ENCODE measurements around the gene DPYD.
A peak's percentile ranks its signal among the peaks of the same experiment; 100 is the strongest.

The DPYD gene

DNA sequence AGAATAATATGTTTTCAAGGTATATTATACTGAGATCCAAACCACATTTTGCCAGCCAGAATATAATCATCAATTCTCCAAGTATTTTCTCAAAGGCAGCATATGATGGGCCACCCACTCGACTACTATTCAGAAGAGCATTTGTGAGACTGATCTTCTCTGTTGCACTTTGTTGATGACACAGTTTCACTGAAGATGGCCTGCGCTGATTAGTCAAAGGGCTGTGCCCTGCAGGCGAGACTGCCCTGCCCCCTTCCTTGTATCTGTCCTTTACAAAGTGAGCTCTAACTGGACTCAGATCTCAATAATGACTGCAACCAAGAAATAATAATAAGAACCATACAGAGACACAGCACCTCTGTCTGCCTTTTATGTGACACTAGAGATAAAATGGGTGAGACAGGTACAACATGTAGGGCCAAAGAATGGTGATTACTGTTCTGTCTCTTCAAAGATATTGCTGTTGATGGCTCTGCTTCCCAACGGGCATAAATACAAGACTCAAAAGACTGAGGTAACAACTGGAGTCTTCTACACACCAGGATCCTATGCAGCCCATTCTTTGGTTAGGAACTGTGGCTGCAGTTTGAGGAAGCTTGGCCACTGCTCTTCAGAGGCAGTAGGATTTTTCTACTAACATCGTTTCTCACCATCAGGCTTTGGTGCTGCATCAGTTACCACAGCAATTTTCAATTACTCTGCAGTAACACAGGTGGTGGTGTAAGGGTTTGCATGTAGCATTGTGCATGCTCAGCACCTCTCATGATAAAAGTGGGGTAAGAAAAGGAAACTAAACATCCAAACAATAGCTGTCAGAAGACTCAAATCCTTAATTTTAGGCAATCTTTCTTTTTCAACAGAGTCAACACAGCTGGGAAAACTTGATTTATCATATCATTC is 718.1 kb downstream of the DPYD start:
- no peak for DNase-seq (ENCODE audit: low read depth)

DNA sequence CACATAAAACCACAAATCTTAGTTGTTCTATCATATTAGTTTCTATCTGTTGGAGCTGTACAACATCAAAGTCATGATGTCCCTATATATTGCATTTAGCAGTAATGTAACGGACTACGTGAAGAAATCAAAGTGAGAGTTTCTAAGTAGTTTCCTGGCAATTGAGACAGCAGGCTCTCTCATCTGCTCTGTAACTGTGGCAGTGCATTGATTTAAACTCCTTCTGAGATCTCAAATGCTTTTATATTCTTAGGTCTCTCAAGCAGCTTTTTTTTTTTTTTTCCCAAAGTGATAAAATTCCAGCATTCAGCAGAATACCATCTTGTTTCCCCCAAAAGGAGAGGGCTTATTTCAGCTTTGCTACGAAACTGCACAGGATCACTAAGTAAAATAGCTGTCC is 719.2 kb downstream of the DPYD start:
- no peak for DNase-seq (ENCODE audit: low read depth)

DNA sequence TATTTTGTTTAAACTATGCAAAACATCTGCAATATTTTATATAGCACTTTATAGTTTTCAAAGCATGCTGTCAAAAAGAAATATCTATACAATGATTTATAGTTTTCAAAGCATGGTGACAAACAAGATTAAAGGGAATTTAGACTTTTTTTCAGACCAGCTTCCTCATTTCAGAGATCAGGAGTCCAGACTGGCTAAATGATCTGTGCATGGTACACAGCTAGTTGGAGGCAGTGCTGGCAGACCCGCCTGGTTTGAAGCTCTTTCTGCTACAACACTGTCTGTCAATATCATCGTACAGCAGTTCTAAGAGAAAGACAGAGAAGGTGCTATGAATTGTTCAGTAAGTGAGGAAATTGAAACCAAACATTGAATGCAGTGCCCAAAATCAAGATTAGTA is 720.2 kb downstream of the DPYD start:
- DNase-seq (ENCODE audit: low read depth), result no peak

DNA sequence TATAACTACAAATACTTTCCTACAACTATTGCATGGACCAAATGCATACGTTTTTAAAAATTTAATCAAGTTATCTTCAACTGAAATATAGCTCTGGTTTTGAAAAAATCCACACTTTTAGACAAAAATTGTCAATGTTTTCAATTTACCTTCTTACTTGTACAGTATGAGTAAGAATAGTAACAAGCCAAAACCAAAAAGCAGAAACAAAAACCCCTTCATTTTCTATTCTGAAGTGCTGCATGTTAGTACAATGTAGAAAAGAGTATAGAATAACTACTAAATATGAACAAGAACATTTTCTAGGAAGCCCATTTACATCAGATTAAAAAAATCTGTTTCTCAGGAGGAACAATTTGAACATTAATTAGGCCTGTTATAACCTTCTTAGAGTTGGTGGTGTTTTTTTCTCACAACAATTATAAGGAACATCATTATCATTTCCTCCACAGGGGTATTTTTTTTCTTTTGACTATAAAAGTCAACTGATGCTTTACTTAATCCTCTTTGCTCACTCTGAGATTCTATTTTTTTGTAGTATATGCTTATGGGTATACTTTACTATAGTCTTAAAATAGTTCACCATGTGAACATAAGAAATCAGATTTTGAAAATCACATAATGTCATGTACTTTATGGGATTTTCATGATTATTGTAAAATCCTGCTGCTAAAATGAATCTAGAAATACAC is 723.9 kb downstream of the DPYD start:
- DNase-seq (ENCODE audit: low read depth), result no peak

DNA sequence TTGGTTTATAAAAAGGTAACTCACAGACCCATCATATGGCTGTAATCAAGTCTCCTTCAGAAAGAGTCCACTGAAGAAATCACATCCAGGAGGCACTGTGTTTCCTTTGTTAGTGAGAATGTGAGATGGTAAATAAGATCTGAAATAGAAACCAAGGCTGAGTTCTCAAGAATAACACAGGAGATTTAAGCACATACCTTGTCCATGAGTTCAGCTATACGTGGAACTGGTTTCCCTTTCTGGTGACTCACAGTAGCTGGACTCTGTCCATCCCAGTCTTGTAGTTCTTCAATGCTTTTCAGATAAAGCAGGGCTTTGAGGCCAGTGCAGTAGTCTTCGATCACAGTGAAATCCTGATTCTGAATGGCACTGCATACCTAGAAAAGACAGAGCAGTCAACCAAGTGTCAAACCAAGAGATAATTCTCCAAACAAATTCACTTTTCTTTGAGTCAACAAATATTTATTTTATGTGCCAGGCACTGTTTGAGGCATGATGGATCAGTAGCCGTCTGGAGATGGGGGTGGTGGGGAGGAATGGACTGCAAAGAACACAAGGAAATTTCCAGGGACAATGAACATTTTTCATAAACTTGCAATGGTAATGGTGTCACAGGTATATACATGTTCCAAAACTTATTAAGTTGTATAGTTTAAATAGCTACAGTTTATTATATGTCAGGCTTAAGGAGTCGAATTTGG is 727.8 kb downstream of the DPYD start:
- DNase-seq (ENCODE audit: low read depth), result peak; percentile 99

DNA sequence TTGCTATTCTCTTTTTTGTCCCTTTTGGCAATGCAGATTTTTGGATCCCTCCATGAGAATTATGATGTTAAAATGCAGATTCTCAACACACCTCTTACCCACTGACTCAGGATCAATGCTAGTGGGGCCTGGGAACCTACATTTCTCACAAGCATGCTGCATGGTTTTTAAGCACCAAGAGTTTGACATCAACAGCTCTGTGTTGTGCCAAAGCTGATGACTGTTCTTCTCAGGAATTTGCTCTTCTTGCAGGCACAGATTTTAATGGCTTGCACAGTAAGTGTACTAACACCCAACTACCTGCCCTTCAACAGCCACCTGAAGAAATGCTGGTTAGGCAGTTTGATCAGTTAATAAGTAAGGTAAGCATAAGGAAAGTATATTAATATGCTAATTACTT is 730.5 kb downstream of the DPYD start:
- DNase-seq (ENCODE audit: low read depth), result peak; percentile 68

DNA sequence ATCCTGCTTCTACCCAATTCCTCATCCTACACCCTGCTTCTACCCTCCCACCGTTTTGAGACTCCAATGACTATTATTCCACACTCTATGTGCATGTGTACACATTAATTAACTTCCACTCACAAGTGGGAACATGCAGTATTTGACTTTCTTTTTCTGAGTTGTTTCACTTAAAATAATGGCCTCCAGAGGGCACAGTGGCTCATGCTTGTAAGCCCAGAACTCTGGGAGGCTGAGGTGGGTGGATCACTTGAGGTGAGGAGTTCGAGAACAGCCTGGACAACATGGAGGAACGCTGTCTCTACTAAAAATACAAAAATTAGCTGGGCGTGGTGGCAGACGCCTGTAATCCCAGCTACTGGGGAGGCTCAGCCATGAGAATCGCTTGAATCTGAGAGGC is 734.5 kb downstream of the DPYD start:
- peak; percentile 23 for DNase-seq (ENCODE audit: low read depth)

DNA sequence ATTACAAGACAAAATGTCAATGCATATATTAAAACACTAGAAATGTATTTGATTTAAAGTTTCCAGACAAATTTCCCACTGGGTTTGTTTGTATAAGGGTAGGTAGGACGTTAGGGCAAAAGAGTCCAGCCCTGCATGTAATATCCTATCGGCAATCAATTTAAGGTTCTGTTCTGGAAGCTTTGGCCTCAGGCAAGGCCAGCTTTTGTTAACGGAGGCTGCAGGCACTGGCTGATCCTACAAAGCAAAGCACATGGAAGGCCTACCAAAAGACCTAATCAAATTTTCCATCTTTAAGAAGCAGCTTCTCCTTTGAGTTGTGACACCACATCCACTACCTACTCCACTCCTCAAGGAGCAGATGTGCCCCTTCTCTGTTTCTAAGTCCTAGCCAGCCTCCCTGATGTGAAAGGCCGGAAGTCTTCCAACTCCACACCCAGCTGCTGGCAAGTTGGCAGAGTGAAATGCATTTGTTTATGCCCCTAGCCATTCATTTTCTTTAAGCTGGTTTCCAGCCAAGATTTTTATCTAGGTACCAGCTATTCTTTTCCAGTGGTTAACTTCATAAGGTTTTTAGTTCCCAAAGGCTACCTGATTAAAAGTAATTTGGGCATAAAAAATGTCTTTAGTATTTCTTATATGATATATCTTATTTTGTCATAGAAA is 746.7 kb downstream of the DPYD start:
- DNase-seq (ENCODE audit: low read depth), result no peak

DNA sequence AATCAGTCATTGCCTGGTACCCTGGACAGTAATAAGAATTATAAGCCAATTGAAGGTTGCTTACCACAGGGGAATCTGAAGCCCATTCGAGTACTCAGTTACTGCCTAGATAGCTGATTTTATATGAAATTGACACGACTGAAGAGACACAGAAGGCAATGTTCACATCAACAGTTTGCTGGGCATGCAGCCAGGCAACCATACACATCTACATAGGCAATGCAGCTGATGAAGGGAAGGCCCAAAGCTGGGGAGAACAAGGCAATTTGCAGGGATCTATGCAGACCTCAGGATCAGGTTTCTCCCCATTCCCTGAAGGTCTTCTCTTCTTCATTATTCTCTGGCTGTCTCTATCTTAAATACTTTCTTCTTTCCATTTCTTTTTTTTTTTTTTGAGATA is 750.5 kb downstream of the DPYD start:
- no peak for DNase-seq (ENCODE audit: low read depth)

DNA sequence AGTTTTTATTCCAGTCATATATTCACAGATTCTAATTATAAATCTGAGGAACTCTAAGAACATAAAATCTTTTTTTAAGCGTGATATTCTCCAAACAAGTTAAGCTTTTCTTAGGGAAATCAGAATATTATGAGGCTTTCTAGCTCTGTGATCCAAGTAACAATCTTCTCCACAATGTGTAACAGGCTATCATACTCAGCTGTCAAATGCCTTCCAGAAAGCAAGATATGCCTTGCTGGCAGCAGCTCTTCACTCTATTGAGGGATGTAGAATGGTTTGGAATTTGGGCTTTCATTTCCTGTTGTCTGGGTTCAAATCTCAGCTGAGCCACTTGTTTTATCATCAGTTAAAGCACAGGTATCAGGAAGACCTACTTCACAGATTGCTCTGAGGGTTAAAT is 752.8 kb downstream of the DPYD start:
- DNase-seq (ENCODE audit: low read depth), result no peak

DNA sequence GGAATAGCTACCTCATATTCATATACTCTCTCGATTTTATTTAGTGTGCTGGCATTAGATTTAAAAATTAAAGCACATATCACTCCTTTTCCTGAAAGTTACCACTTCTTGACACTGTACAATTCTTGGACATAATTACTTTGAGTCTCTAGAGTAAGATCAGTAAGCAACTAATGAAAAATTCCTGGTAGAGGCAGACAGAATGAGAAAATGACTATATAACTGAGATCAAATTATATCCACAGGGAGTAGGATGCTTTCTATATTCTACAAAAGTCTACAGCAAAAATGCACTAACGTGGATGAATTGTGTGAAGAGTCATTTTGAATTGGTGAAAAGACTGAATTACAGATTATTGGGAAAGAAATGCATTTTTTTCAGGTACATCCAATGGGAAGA is 753.6 kb downstream of the DPYD start:
- no peak for DNase-seq (ENCODE audit: low read depth)

DNA sequence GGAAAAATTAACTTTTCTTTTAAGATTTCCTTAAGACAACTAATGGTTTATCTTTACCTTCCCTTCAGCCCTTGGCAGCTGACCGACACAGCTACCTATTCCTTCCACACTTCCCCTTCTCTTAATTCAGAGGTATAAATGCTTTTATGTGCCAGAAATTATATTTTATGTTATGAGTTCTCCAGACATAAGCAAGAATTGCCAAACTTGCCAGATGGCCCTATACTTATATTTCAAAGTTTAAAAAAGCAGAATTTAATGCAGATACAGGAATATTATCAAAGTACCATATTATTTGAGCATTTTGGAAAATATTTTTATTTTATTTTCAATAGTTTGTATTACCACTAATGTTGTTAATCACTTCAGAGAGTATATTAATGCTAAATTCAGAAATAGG is 754.2 kb downstream of the DPYD start:
- DNase-seq (ENCODE audit: low read depth), result no peak

DNA sequence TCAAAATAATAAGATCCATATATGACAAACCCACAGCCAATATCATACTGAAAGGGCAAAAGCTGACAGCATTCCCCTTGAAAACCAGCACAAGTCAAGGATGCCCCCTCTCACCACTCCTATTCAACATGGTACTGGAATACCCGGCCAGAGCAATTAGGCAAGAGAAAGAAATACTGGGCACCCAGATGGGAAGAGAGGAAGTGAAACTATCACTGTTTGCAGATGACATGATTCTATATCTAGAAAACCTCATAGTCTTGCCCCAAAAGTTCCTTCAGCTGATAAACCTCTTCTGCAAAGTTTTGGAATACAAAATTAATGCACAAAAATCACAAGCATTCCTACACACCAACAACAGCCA is 756.6 kb downstream of the DPYD start:
- no peak for DNase-seq (ENCODE audit: low read depth)

DNA sequence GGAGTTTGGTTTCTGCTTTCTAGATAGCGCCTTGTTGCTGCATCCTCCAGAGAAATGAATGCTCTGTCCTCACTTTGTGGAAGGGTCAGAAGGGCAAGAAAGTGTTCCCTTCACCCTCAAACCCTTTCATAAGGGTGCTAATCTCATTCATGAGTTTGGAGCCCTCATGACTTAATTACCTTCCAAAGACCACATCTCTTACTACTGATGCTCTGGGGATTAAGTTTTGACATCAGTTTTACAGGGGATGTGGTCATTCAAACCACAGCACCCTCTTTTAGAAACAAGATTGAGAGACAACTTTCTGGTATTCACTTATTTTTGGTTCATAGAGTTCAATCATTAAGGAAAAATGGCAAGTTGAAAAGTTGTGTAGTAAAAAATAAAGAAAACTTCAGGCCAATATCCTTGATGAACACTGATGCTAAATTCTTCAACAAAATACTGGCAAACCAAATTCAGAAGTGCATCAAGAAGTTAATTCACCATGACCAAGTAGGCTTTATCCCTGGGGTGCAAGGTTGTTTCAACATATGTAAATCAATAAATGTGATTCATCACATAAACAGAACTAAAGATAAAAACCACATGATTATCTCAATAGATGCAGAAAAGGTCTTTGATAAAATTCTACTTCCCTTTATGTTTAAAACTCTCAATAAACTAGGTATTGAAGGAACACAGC is 757.1 kb downstream of the DPYD start:
- no peak for DNase-seq (ENCODE audit: low read depth)

DNA sequence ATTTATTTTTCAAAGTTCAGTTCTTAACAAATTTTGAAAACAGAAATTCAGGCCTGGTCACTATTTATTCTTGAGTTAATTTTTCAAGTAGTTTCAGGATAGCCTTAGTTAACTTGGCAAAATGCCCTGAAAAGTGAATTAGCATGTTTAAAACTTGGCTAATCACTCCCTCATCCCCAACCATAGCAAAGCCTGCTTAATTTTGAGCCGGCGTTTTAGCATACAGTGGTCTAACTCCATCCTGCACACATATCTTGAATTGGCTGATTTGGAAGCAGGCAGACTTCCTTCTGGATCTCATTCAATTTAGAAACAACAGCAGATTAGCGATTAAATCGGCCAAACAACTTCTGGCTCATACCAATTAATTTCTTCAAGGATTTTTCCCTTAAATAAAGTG is 760.0 kb downstream of the DPYD start:
- peak; percentile 20 for DNase-seq (ENCODE audit: low read depth)

DNA sequence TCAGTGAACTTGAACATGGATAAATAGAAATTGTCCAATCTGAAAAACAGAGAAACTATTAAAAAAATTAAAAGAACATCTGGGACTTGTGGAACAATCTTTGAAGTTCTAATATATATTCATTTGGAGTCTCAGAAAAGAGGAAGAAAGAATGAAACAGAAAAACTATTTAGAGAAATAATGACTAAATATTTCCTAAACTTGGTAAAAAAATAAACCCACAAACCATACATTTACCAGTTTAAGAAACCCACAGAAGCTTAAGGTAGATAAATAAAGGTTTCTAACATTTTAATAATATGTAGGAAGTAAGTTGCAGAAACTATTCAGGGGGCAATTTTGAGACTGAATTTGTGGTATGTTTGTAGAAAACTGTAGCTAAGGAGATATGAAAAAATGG is 761.5 kb downstream of the DPYD start:
- no peak for DNase-seq (ENCODE audit: low read depth)

DNA sequence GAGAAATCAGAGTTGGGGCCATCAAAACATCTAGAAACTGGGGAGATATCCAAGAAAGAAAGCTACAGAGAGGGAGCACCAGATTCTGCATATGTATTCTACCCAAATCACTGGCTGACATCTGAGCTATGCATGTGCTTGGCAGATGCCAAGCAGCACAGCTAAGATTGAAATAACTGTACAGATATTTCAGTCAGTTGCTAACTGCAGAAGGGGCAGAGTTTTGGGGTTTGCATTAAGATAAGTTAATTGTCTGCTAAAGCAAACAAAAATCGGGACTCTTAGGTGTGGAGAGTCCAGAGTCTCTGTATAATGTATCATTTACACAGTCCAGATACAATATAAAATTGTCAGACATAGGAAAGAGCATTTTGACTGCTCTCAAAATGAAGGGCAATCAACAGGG is 762.1 kb downstream of the DPYD start:
- no peak for DNase-seq (ENCODE audit: low read depth)

DNA sequence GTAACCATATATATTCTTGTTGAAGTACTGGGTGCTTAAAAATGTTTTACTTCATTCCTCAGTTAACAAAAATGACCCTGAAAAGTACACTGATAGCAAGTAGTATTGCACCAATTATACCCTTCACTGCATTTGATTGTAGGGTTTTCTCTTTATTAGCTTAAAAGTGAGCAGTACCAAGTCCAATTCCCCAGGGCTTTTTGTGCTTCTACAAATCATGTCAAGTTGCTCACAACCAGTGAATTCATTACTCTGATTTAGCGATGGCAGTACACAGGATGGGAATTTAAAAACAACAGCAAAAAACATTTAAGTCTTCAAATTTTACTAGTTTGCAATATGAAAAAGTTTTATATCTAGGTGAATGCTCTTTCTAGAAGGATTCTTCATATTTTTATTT is 762.8 kb downstream of the DPYD start:
- DNase-seq (ENCODE audit: low read depth), result no peak

DNA sequence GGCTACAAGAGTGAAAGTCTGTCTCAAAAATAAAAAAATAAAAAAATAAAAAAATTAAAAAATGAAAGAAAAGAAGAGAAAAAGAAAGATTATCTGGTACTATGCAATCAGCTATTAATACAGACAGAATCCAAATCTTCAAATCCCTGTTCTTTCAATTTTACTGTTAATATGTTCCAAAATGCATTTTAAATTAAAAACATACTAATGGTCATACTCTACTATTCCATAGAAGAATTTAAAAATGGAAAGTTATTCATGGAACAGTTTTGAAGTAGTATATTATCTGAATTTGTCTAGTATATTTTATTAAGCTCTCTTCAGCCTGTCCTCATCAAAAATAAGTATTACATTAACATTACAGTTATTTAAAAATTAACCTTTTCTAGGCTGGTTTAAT is 769.2 kb downstream of the DPYD start:
- no peak for DNase-seq (ENCODE audit: low read depth)

DNA sequence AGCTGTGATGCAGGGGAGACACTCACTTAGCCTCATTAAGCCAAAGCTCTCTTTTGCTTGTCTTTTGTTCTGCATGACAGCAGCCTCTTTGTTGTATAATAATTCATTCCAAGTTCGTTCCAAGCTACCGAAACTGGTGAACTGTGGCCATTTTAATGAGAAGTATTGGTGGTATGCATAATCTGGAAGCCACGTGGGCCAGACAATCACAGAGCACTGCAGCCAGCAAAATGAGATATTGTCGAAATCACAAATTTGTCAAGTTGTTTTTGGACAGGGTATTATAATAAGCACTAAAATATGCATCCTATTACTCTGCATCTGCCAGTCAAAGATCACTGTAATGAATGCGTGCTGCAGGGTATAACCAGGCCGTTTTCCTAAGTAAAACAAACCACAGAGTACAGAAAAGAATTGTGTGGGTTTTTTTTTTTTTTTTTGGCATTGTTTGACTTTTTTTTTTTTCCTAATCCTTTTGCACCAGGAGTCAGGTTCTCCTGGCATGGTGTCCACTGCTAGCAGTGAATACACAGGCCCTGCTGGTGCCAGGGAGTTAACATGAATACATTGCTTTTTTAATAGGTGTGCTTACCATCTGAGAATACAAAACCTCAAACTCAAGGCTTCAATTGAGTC is 775.4 kb downstream of the DPYD start:
- DNase-seq (ENCODE audit: low read depth), result peak; percentile 70

DNA sequence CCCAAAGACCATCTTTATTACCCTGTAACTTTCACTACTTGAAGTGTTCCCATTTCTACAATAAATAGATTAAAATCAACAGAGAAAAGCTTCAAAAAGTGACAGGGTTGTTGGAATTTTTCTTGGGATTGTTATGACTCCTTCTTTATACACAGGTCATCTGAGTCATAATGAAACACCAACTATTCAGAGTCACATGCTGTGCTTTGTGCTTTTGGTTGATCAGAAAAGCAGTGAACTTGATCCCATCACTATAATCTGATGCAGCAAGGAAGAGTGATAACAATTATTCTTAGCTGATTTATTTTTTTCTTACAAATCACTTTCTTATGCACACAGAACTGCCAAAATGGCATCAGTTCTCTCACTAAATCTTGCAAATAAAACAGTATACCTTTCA is 776.3 kb downstream of the DPYD start:
- peak; percentile 81 for DNase-seq (ENCODE audit: low read depth)
